Right ventricle myocardium superior (tissue), 1 donor: ENCODE measurements around the gene MED13L. TPM values are rescaled to one million over a fixed set of nuclear protein-coding genes. Genes with fewer than 3 reads are reported as not detected.

Experiments
- ATAC-seq: fragments of 200-7000 bp; cut with Tn5 transposase; one replicate; pipeline ENCODE4 v1.9.1; 2020; ENCODE audit warnings: mild to moderate bottlenecking; ENCODE audit not compliant: poor library complexity
- DNase-seq: peaks from one replicate; pipeline ENCODE4 v3.0.0-alpha.2; 2020
- intact Hi-C: fragments of 100-400 bp; cut with DNase I; formaldehyde crosslinking; loops from one replicate; pipeline ENCODE4 v1.11.2; 2022
- microRNA-seq: library from miRNA; unstranded; fragments of <30 nt; microRNA quantifications from one replicate; pipeline ENCODE4 v1.2.0, GENCODE V29; 2020
- total RNA-seq: library from RNA; stranded (reverse); fragmentation: NEBNext Ultra II Directional; extraction: Animal tissue kit (Norgen Biotek cat#: 25700); gene quantifications from one replicate; pipeline ENCODE4 v1.2.1, GENCODE V29; 2021
- donor health status: DM: no; HTN: yes; CAD: no; lungs with severe emphysema.

The MED13L gene
- total RNA-seq, 1 donor from 2014 or later: 57.7 TPM

DNA sequence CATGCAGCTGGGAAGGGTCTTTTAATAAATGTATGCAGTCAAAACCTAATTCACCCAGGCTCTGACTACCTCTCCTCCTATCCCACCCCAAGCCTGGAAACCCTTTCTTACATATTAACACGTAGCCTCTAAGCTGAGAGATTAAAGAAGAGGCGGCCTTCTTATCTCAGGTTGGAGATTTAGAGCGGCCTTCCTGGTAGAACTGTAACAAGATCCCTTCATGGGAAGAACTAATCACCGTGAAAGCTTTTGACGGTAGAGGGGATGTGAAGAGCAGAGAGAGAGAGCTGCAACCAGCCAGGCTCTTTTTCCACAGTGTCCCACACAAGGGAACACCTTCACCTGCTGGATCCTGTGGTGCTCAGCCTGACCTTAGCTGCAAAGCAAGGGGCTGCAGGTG is 367.4 kb downstream of the MED13L start:
- ATAC-seq: no peak
- intact Hi-C loops: loop anchor here (5.0 kb wide), 1 partner anchor 113 kb away; no protein-coding TSS in a partner anchor
- no peak for DNase-seq

Small RNA genes within 50 kb of the gene (microRNA-seq; reads per million reads assigned to microRNA genes)
- not detected for gene MIR620
